Measurements from ENCODE around the gene VEGFA.

Gene VEGFA

GRCh38 chr6:43737272-43738081 lies 32.5 kb upstream of the VEGFA start:
- Histone ChIP-seq H3K9me3 (ENCODE audit: insufficient read depth, low read length) (no peaks in the 10 kb centered on the region), H3K36me3 (replicated peaks; ENCODE audit: low read depth, low read length) (no peaks in the 10 kb centered on the region), H3K9ac (ENCODE audit: low read length) (no peak overlapping the region), H3K27ac (ENCODE audit: low read length) (no peak overlapping the region), H3K4me1 (ENCODE audit: low read length) (peaks cover 34% of the 10 kb centered on the region), H3K79me2 (ENCODE audit: low read length) (no peaks in the 10 kb centered on the region), H3K4me2 (ENCODE audit: low read length) (no peak overlapping the region), H2AFZ (ENCODE audit: low read depth, low read length) (no peak overlapping the region), H4K20me1 (ENCODE audit: insufficient read depth, low read length) (no peaks in the 10 kb centered on the region), H3K4me3 (ENCODE audit: low read length) (no peak overlapping the region), H3K27me3 (ENCODE audit: low read depth, low read length) (no peaks in the 10 kb centered on the region)
- no peak for TF ChIP-seq CTCF (IDR thresholded peaks at IDR 0.05; ENCODE audit: low read depth, low read length)
- no peak for TF ChIP-seq EZH2phosphoT487 (IDR thresholded peaks at IDR 0.05; ENCODE audit: low read depth)

- no peak overlapping the region for H3K4me3 ChIP-seq (ENCODE audit: low read length)
- no peak overlapping the region for H3K9ac ChIP-seq (ENCODE audit: low read length)
- H3K36me3 ChIP-seq (replicated peaks; ENCODE audit: low read depth, low read length) = no peaks in the 10 kb centered on the region
- H3K79me2 ChIP-seq (ENCODE audit: low read length) = no peaks in the 10 kb centered on the region
- no peak overlapping the region for H3K4me2 ChIP-seq (ENCODE audit: low read length)
- TF ChIP-seq CTCF (IDR thresholded peaks at IDR 0.05; ENCODE audit: low read depth, low read length) (no peak), EZH2phosphoT487 (IDR thresholded peaks at IDR 0.05; ENCODE audit: low read depth) (no peak)
- no peak overlapping the region for H3K27ac ChIP-seq (ENCODE audit: low read length)
- peaks cover 34% of the 10 kb centered on the region for H3K4me1 ChIP-seq (ENCODE audit: low read length)
- no peak overlapping the region for H2AFZ ChIP-seq (ENCODE audit: low read depth, low read length)
- no peaks in the 10 kb centered on the region for H3K9me3 ChIP-seq (ENCODE audit: insufficient read depth, low read length)
- H4K20me1 ChIP-seq (ENCODE audit: insufficient read depth, low read length) = no peaks in the 10 kb centered on the region
- no peaks in the 10 kb centered on the region for H3K27me3 ChIP-seq (ENCODE audit: low read depth, low read length)
These were observed 31.7 kb upstream of the VEGFA start for GRCh38 chr6:43738267-43738676.

- Histone ChIP-seq H3K79me2 (ENCODE audit: low read length) (no peaks in the 10 kb centered on the region), H3K27me3 (ENCODE audit: low read depth, low read length) (no peaks in the 10 kb centered on the region), H3K4me2 (ENCODE audit: low read length) (no peak overlapping the region), H4K20me1 (ENCODE audit: insufficient read depth, low read length) (no peaks in the 10 kb centered on the region), H3K4me1 (ENCODE audit: low read length) (peaks cover 28% of the 10 kb centered on the region), H3K9me3 (ENCODE audit: insufficient read depth, low read length) (no peaks in the 10 kb centered on the region), H3K36me3 (replicated peaks; ENCODE audit: low read depth, low read length) (no peaks in the 10 kb centered on the region), H3K9ac (ENCODE audit: low read length) (no peak overlapping the region), H3K4me3 (ENCODE audit: low read length) (no peak overlapping the region), H3K27ac (ENCODE audit: low read length) (no peak overlapping the region), H2AFZ (ENCODE audit: low read depth, low read length) (no peak overlapping the region)
- TF ChIP-seq CTCF (IDR thresholded peaks at IDR 0.05; ENCODE audit: low read depth, low read length) (no peak), EZH2phosphoT487 (IDR thresholded peaks at IDR 0.05; ENCODE audit: low read depth) (no peak)
These were observed 31.0 kb upstream of the VEGFA start for GRCh38 chr6:43738877-43739641.

- Histone ChIP-seq H3K4me2 (ENCODE audit: low read length) (no peak overlapping the region), H3K9me3 (ENCODE audit: insufficient read depth, low read length) (no peaks in the 10 kb centered on the region), H3K36me3 (replicated peaks; ENCODE audit: low read depth, low read length) (no peaks in the 10 kb centered on the region), H3K9ac (ENCODE audit: low read length) (no peak overlapping the region), H3K27ac (ENCODE audit: low read length) (no peak overlapping the region), H3K79me2 (ENCODE audit: low read length) (no peaks in the 10 kb centered on the region), H3K27me3 (ENCODE audit: low read depth, low read length) (no peaks in the 10 kb centered on the region), H3K4me3 (ENCODE audit: low read length) (no peak overlapping the region), H4K20me1 (ENCODE audit: insufficient read depth, low read length) (no peaks in the 10 kb centered on the region), H2AFZ (ENCODE audit: low read depth, low read length) (no peak overlapping the region), H3K4me1 (ENCODE audit: low read length) (peaks cover 22% of the 10 kb centered on the region)
- no peak for TF ChIP-seq EZH2phosphoT487 (IDR thresholded peaks at IDR 0.05; ENCODE audit: low read depth)
- TF ChIP-seq CTCF (IDR thresholded peaks at IDR 0.05; ENCODE audit: low read depth, low read length) = no peak
These were observed 30.3 kb upstream of the VEGFA start for GRCh38 chr6:43739642-43740091.

Measured in OCI-LY3 (cell line).